ENCODE data around the gene DDX24.

The DDX24 gene

GRCh38 chr14:94115058-94115591, 34.1 kb upstream of the DDX24 start:
- Histone ChIP-seq H3K36me3 (ENCODE audit: low read depth) (no peaks in the 10 kb centered on the region), H3K9me3 (ENCODE audit: severe bottlenecking) (no peaks in the 10 kb centered on the region), H3K4me1 (ENCODE audit: insufficient read depth, poor library complexity, severe bottlenecking) (peaks cover 6% of the 10 kb centered on the region), H3K4me3 (ENCODE audit: severe bottlenecking) (no peak overlapping the region), H3K27ac (ENCODE audit: poor library complexity, severe bottlenecking) (no peak overlapping the region), H3K27me3 (ENCODE audit: insufficient read depth, poor library complexity, severe bottlenecking) (no peaks in the 10 kb centered on the region)
- DNase-seq (ENCODE audit: low spot score) (peak; percentile 47), ATAC-seq (ENCODE audit: low read depth) (0 out of 3 replicates have a peak, but pooled peaks have one; percentile 5)
- no peak for TF ChIP-seq CTCF (IDR thresholded peaks at IDR 0.05; ENCODE audit: poor library complexity, severe bottlenecking)

GRCh38 chr14:94114589-94115057, 33.6 kb upstream of the DDX24 start:
- DNase-seq (ENCODE audit: low spot score) = peak; percentile 49
- Histone ChIP-seq H3K4me3 (ENCODE audit: severe bottlenecking) (no peak overlapping the region), H3K27ac (ENCODE audit: poor library complexity, severe bottlenecking) (no peak overlapping the region), H3K36me3 (ENCODE audit: low read depth) (no peaks in the 10 kb centered on the region), H3K27me3 (ENCODE audit: insufficient read depth, poor library complexity, severe bottlenecking) (no peaks in the 10 kb centered on the region), H3K9me3 (ENCODE audit: severe bottlenecking) (no peaks in the 10 kb centered on the region), H3K4me1 (ENCODE audit: insufficient read depth, poor library complexity, severe bottlenecking) (peaks cover 7% of the 10 kb centered on the region)
- no peak for TF ChIP-seq CTCF (IDR thresholded peaks at IDR 0.05; ENCODE audit: poor library complexity, severe bottlenecking)
- no peak for ATAC-seq (ENCODE audit: low read depth)

- peaks cover 7% of the 10 kb centered on the region for H3K4me1 ChIP-seq (ENCODE audit: insufficient read depth, poor library complexity, severe bottlenecking)
- H3K4me3 ChIP-seq (ENCODE audit: severe bottlenecking) = no peak overlapping the region
- DNase-seq (ENCODE audit: low spot score) (peak; percentile 23), ATAC-seq (ENCODE audit: low read depth) (no peak)
- H3K27ac ChIP-seq (ENCODE audit: poor library complexity, severe bottlenecking) = no peak overlapping the region
- no peaks in the 10 kb centered on the region for H3K9me3 ChIP-seq (ENCODE audit: severe bottlenecking)
- no peaks in the 10 kb centered on the region for H3K36me3 ChIP-seq (ENCODE audit: low read depth)
- no peaks in the 10 kb centered on the region for H3K27me3 ChIP-seq (ENCODE audit: insufficient read depth, poor library complexity, severe bottlenecking)
- no peak for TF ChIP-seq CTCF (IDR thresholded peaks at IDR 0.05; ENCODE audit: poor library complexity, severe bottlenecking)
These were observed 33.0 kb upstream of the DDX24 start for GRCh38 chr14:94113908-94114588.

- ATAC-seq (ENCODE audit: low read depth) (no peak), DNase-seq (ENCODE audit: low spot score) (peak; percentile 39)
- peaks cover 7% of the 10 kb centered on the region for H3K4me1 ChIP-seq (ENCODE audit: insufficient read depth, poor library complexity, severe bottlenecking)
- no peak overlapping the region for H3K27ac ChIP-seq (ENCODE audit: poor library complexity, severe bottlenecking)
- no peak for TF ChIP-seq CTCF (IDR thresholded peaks at IDR 0.05; ENCODE audit: poor library complexity, severe bottlenecking)
- no peaks in the 10 kb centered on the region for H3K9me3 ChIP-seq (ENCODE audit: severe bottlenecking)
- no peak overlapping the region for H3K4me3 ChIP-seq (ENCODE audit: severe bottlenecking)
- H3K27me3 ChIP-seq (ENCODE audit: insufficient read depth, poor library complexity, severe bottlenecking) = no peaks in the 10 kb centered on the region
- H3K36me3 ChIP-seq (ENCODE audit: low read depth) = no peaks in the 10 kb centered on the region
These were observed 32.5 kb upstream of the DDX24 start for GRCh38 chr14:94113490-94113889.

GRCh38 chr14:94113073-94113472, 32.1 kb upstream of the DDX24 start:
- DNase-seq (ENCODE audit: low spot score) = peak; percentile 17
- H3K4me1 ChIP-seq (ENCODE audit: insufficient read depth, poor library complexity, severe bottlenecking) = peaks cover 7% of the 10 kb centered on the region
- no peaks in the 10 kb centered on the region for H3K27me3 ChIP-seq (ENCODE audit: insufficient read depth, poor library complexity, severe bottlenecking)
- H3K9me3 ChIP-seq (ENCODE audit: severe bottlenecking) = no peaks in the 10 kb centered on the region
- TF ChIP-seq CTCF (IDR thresholded peaks at IDR 0.05; ENCODE audit: poor library complexity, severe bottlenecking) = no peak
- no peak for ATAC-seq (ENCODE audit: low read depth)
- H3K4me3 ChIP-seq (ENCODE audit: severe bottlenecking) = no peak overlapping the region
- H3K36me3 ChIP-seq (ENCODE audit: low read depth) = no peaks in the 10 kb centered on the region
- H3K27ac ChIP-seq (ENCODE audit: poor library complexity, severe bottlenecking) = no peak overlapping the region

Measured in RWPE2 (cell line).